HG02763 (cell line): ENCODE data around the gene CASP1.

Source experiments
- ATAC-seq: cut with Tn5 transposase; IDR thresholded peaks from one replicate; pipeline ENCODE4 v1.9.1; 2021; ENCODE audit warnings: mild to moderate bottlenecking, moderate library complexity; ENCODE audit not compliant: unreplicated experiment

The CASP1 gene

DNA sequence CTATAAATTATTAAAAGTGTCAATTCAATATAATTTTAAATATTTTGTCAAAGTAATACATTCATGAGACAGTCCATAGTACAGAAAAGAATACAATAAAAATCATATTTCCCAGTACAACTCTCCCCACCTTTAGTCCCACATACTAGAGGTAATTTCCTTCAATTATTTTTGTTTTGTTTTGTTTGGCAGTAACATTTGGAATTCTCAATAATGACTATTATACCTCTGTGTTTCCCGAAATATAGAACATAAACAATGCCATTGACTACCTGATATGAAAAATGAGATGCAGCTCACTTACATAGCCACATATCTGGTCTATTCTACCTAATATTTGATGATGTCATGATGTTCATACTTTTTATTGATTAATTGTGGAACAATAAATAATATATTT is 42.2 kb downstream of the CASP1 start:
- no peak for ATAC-seq

DNA sequence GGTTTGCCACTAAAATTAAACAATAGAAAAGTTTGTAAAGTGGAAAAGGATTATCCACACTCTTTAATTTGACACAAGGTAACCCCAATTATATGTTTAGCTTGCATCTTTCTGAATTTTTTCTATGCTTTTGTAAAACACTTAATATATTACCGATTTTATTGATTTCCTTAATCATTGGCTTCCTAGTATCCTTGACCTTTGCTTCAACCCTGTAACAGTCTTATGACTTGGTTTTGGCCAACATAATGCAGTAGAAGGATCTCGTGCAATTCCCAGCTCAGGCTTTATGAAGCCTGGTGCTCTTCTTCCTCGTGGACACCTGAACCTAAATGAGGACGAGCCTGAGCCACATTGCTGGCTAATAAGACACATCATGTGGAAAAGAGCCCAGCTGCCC is 43.0 kb downstream of the CASP1 start:
- ATAC-seq, result no peak

GRCh38 chr11:104984808-104985207 is 50.1 kb downstream of the CASP1 start:
- no peak for ATAC-seq

GRCh38 chr11:104979839-104980238 is 55.1 kb downstream of the CASP1 start:
- no peak for ATAC-seq
